ENCODE results near the gene TACR2.

DNA sequence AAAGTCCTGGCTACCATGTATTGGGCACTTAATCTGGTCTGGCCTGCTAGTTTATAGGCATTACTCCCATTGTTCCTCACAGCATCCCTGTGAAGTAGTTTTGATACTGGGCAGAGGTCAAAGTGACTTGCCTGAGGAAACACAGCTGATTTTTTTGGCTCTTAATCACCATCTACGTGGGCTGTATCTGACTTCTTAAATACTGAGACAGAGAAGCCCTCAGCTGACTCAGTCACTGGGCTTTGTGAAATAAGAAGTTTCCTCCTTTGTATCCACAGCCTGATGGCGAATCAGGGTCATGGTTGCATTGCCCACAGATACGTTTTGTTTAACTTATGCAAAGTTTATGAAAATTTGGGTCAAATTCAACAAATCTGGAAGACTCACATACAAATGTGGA, 13.2 kb downstream of the TACR2 start:
- TF ChIP-seq, protein P1, sequence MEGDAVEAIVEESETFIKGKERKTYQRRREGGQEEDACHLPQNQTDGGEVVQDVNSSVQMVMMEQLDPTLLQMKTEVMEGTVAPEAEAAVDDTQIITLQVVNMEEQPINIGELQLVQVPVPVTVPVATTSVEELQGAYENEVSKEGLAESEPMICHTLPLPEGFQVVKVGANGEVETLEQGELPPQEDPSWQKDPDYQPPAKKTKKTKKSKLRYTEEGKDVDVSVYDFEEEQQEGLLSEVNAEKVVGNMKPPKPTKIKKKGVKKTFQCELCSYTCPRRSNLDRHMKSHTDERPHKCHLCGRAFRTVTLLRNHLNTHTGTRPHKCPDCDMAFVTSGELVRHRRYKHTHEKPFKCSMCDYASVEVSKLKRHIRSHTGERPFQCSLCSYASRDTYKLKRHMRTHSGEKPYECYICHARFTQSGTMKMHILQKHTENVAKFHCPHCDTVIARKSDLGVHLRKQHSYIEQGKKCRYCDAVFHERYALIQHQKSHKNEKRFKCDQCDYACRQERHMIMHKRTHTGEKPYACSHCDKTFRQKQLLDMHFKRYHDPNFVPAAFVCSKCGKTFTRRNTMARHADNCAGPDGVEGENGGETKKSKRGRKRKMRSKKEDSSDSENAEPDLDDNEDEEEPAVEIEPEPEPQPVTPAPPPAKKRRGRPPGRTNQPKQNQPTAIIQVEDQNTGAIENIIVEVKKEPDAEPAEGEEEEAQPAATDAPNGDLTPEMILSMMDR (IDR thresholded peaks at IDR 0.05), result no peak
- peak; percentile 26 to 85 (median 68) for TF ChIP-seq POLR2AphosphoS5 (IDR thresholded peaks at IDR 0.05)

All from sigmoid colon (tissue), 4 donors.